HepG2 (cell line): ENCODE data around the gene EXOC6B. TPM values are rescaled to one million over a fixed set of nuclear protein-coding genes. Genes with fewer than 3 reads are reported as not detected.

ENCODE experiments used
- ATAC-seq: fragments of 200-7000 bp; cut with Tn5 transposase; 3 replicates; pipeline ENCODE4 v1.9.1; 2020; ENCODE audit warnings: mild to moderate bottlenecking, moderate library complexity
- BruUV-seq: library from RNA; stranded (reverse); fragments of 400-500 nt; replicated peaks from 2 replicates; lab custom pipeline; 2021; lab: Mats Ljungman, UMichigan
- CTCF ChIA-PET: fragments of 300-600 bp; formaldehyde crosslinking; extraction: SDS; loops from one replicate; lab custom pipeline; 2021; ENCODE audit warnings: low total read pairs, inconsistent platforms, low intra/inter-chr PET ratio; lab: Yijun Ruan, JAX
- POLR2A ChIA-PET: fragments of 350-600 bp; sonication (Branson Sonifier 250); formaldehyde crosslinking; loops from one replicate; lab custom pipeline; 2020; ENCODE audit warnings: antibody characterized with exemption, inconsistent platforms; lab: Yijun Ruan, JAX
- DNase-seq: peaks from one replicate; pipeline ENCODE4 v3.0.0-alpha.2; 2015; ENCODE audit warnings: low spot score
- FAIRE-seq: peaks from 3 replicates; lab custom pipeline; 2011; peaks lifted over from hg19 to GRCh38; lab: Jason Lieb, UNC
- H2AFZ ChIP-seq: one replicate; pipeline ENCODE4 v1.6.1; 2011; ENCODE audit warnings: low read length, inconsistent platforms
- H3K27ac ChIP-seq: fragments of 300-600 bp; 3 replicates; pipeline ENCODE4 v1.8.0; 2011; ENCODE audit warnings: mixed run types, mild to moderate bottlenecking, mixed read lengths, low read length, inconsistent platforms; ENCODE audit not compliant: insufficient read depth; ENCODE audit errors: extremely low read length
- H3K27me3 ChIP-seq, 2 experiments: fragments of 200-600 bp in 1 of 2; 2 replicates in 1 of 2; 3 replicates in 1 of 2; pipeline versions ENCODE4 v1.6.0 to v1.8.0; 2011; ENCODE audit warnings: low read length in 2 of 2, mild to moderate bottlenecking in 2 of 2, moderate library complexity in 2 of 2, inconsistent platforms in 1 of 2; ENCODE audit not compliant: insufficient read depth in 2 of 2, control insufficient read depth in 1 of 2
- H3K36me3 ChIP-seq, 2 experiments: fragments of 200-600 bp in 1 of 2; replicated peaks in 1 of 2; 2 replicates in 1 of 2; 3 replicates in 1 of 2; pipeline versions ENCODE4 v1.5.1 to v1.8.0; 2011; ENCODE audit warnings: low read length in 2 of 2, inconsistent platforms in 1 of 2; ENCODE audit not compliant: insufficient read depth in 2 of 2, control insufficient read depth in 1 of 2
- H3K4me1 ChIP-seq: 2 replicates; pipeline ENCODE4 v1.5.1; 2012; ENCODE audit warnings: low read length, inconsistent platforms; ENCODE audit not compliant: insufficient read depth
- H3K4me2 ChIP-seq: 2 replicates; pipeline ENCODE4 v1.6.0; 2011; ENCODE audit warnings: low read depth, low read length, inconsistent platforms
- H3K4me3 ChIP-seq, 3 experiments: fragments of 200-600 bp in 1 of 3; sonication (generic), shearing (Covaris generic) in 1 of 3; replicated peaks in 1 of 3; 2 replicates each; pipeline ENCODE4 v1.5.1; 2011 to 2016; ENCODE audit warnings: low read length in 3 of 3, inconsistent platforms in 2 of 3, low read depth in 2 of 3, mild to moderate bottlenecking in 2 of 3, control low read depth in 1 of 3, mixed read lengths in 1 of 3; ENCODE audit not compliant: insufficient read depth in 1 of 3
- H3K79me2 ChIP-seq: one replicate; pipeline ENCODE4 v1.6.1; 2011; ENCODE audit warnings: low read length, inconsistent platforms; ENCODE audit not compliant: insufficient read depth
- H3K9ac ChIP-seq: 2 replicates; pipeline ENCODE4 v1.6.0; 2011; ENCODE audit warnings: mild to moderate bottlenecking, low read depth, low read length, inconsistent platforms; ENCODE audit not compliant: insufficient read depth
- H3K9me3 ChIP-seq: 2 replicates; pipeline ENCODE4 v1.5.1; 2012; ENCODE audit warnings: mild to moderate bottlenecking, low read length
- H4K20me1 ChIP-seq: 2 replicates; pipeline ENCODE4 v1.6.0; 2011; ENCODE audit warnings: inconsistent platforms, mild to moderate bottlenecking, low read length, moderate library complexity; ENCODE audit not compliant: insufficient read depth
- ATF7-NPFF ChIP-seq: sonication (generic); formaldehyde crosslinking; IDR thresholded peaks from 2 replicates; pipeline ENCODE4 v1.8.1; 2023; ENCODE audit warnings: mild to moderate bottlenecking, low read depth, missing genetic modification reagents, moderate library complexity
- FOXP1 ChIP-seq, 2 experiments: fragments of 450-650 bp in 1 of 2; IDR thresholded peaks; 2 replicates each; pipeline ENCODE4 v1.6.1; 2017 to 2018; ENCODE audit warnings: antibody characterized with exemption in 1 of 2
- HOXA5 ChIP-seq: sonication (generic); formaldehyde crosslinking; IDR thresholded peaks from 2 replicates; pipeline ENCODE4 v1.4.0; 2020; ENCODE audit warnings: missing genetic modification reagents
- PRMT3 ChIP-seq: sonication (generic); formaldehyde crosslinking; IDR thresholded peaks from 2 replicates; pipeline ENCODE4 v1.8.1; 2022; ENCODE audit warnings: low read depth, mild to moderate bottlenecking, moderate library complexity, missing genetic modification reagents, borderline replicate concordance
- SOX5 ChIP-seq: IDR thresholded peaks from 2 replicates; pipeline ENCODE4 v1.6.1; 2016; ENCODE audit warnings: borderline replicate concordance
- ZFYVE20 ChIP-seq: sonication (generic); formaldehyde crosslinking; IDR thresholded peaks from 2 replicates; pipeline ENCODE4 v1.8.0; 2023; ENCODE audit warnings: low read depth, mild to moderate bottlenecking, moderate library complexity, missing genetic modification reagents, borderline replicate concordance
- ZNF720 ChIP-seq: sonication (generic); formaldehyde crosslinking; IDR thresholded peaks from 2 replicates; pipeline ENCODE4 v1.4.0; 2020; ENCODE audit warnings: missing genetic modification reagents
- WGBS: methylation state at CpG from one replicate; pipeline ENCODE4 v1.1.6; 2017; ENCODE audit warnings: low lambda C conversion rate; 5-methylcytosine and 5-hydroxymethylcytosine counted together
- in situ Hi-C: cut with HindIII; loops from 2 replicates; pipeline ENCODE4 v1.10.0; 2017; ENCODE audit warnings: low pct_unique_long_range_greater_than_20kb; ENCODE audit not compliant: extremely low pct_ligation_motif_present
- intact Hi-C: fragments of 100-400 bp; cut with micrococcal nuclease; formaldehyde crosslinking; loops from one replicate; pipeline ENCODE4 v1.10.0; 2022; ENCODE audit not compliant: unreplicated experiment
- polyA plus RNA-seq, 8 experiments: library from polyadenylated mRNA; depleted of rRNA in 3 of 8; stranded (reverse) in 7 of 8; unstranded in 1 of 8; fragments of >200 nt; fragmentation: Illumina TruSeq in 4 of 8; extraction: Trizol in 4 of 8; gene quantifications; 2 replicates each; pipeline versions ENCODE4 v1.2.1 to v1.2.3, GENCODE V29; 2011 to 2016; ENCODE audit warnings: low read depth in 4 of 8, missing spikeins in 1 of 8, mixed read lengths in 1 of 8; ENCODE audit not compliant: insufficient read depth in 1 of 8
- total RNA-seq, 5 experiments: library from RNA; depleted of rRNA; stranded (reverse); fragments of >200 nt; fragmentation: Illumina TruSeq; extraction: Trizol; gene quantifications; 2 replicates each; pipeline ENCODE4 v1.2.3, GENCODE V29; 2016; ENCODE audit warnings: low read depth in 1 of 5
- TF ChIP-seq, protein P1 (sequence below): sonication (generic); formaldehyde crosslinking; IDR thresholded peaks from 2 replicates; pipeline ENCODE4 v1.4.0; 2020; ENCODE audit warnings: missing genetic modification reagents, mild to moderate bottlenecking, borderline replicate concordance
- TF ChIP-seq, protein P2 (sequence below): sonication (generic); formaldehyde crosslinking; IDR thresholded peaks from 2 replicates; pipeline ENCODE4 v1.4.0; 2020; ENCODE audit warnings: missing genetic modification reagents
- TF ChIP-seq, protein P3 (sequence below): IDR thresholded peaks from 2 replicates; pipeline ENCODE4 v1.6.1; 2016; ENCODE audit warnings: low read depth

Gene EXOC6B
- total and polyA plus RNA-seq, 2 of the 13 experiments (the other 11 are each of a cell fraction or from before 2014, with no cell fraction given): 9.1 to 15.9 TPM

DNA sequence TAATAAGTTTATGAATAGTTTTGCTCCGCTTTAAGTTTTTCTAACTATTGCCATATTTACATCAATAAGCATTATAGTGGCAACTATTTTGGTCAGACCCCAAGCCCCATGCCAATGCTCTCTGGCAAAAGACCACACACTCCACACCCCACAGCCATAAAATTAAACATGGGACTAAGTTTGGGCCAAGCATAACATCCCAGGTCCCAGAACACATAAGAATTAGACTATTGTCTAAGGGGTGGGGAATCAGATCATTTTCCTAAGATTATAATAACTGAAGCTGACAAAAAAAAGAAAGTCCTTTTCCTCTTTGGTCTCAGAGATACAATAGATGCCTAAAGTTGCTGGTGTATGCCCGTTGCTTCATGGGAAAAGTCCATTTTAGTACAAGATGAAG lies 46.3 kb downstream of the EXOC6B start:
- in situ Hi-C loops: no loop called here
- H3K27me3 ChIP-seq: no peaks in the 10 kb centered on the region
- ChIA-PET CTCF (no interaction called here), POLR2A (no interaction called here)
- WGBS: 90% methylated on average over 2 of the region's 2 CpGs
- H3K4me1 ChIP-seq: peaks cover 28% of the 10 kb centered on the region
- ATAC-seq: no peak
- no peak for DNase-seq
- H3K4me2 ChIP-seq: no peak overlapping the region
- H3K4me3 ChIP-seq: no peak overlapping the region
- no peak overlapping the region for H2AFZ ChIP-seq
- no peak overlapping the region for H3K27ac ChIP-seq
- H3K9me3 ChIP-seq: no peaks in the 10 kb centered on the region
- H3K9ac ChIP-seq: no peak overlapping the region
- no peaks in the 10 kb centered on the region; a peak in 1 of 5 replicates for H3K36me3 ChIP-seq
- H4K20me1 ChIP-seq: no peaks in the 10 kb centered on the region
- intact Hi-C loops: no loop called here
- no peak for FAIRE-seq
- TF ChIP-seq, protein P1, sequence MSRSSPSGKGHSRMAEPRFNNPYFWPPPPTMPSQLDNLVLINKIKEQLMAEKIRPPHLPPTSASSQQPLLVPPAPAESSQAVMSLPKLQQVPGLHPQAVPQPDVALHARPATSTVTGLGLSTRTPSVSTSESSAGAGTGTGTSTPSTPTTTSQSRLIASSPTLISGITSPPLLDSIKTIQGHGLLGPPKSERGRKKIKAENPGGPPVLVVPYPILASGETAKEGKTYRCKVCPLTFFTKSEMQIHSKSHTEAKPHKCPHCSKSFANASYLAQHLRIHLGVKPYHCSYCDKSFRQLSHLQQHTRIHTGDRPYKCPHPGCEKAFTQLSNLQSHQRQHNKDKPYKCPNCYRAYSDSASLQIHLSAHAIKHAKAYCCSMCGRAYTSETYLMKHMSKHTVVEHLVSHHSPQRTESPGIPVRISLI (CRISPR knock-in tag): no peak
- TF ChIP-seq HOXA5 (CRISPR knock-in tag) (no peak), ZFYVE20 (CRISPR knock-in tag) (no peak), ZNF720 (no peak), ATF7-NPFF (CRISPR knock-in tag) (no peak)
- H3K79me2 ChIP-seq: no peaks in the 10 kb centered on the region
- no TSS peak for BruUV-seq

DNA sequence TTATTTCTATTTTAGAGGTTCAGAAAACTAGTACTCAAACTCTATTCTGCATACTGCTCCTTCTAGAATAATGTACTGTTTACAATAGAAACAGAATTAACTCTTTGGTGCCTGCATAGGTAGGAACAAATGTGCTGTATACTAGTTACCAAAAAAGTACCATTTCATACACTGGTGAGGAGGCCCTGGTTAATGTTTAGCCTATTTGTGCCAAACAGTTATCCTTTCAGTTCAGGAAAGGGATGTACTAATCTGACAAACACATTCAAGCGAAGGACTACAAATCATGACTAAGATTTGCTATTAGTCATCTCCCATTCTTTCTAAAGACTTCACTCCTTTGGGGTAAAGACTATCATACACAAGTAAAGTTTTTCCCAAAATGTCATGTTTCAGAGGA lies 47.4 kb downstream of the EXOC6B start:
- in situ Hi-C loops: no loop called here
- no peaks in the 10 kb centered on the region for H3K9me3 ChIP-seq
- no peaks in the 10 kb centered on the region; a peak in 1 of 5 replicates for H3K36me3 ChIP-seq
- no peak overlapping the region for H3K27ac ChIP-seq
- ATAC-seq (peak; percentile 80), FAIRE-seq (no peak), DNase-seq (peak; percentile 67)
- peaks cover 28% of the 10 kb centered on the region for H3K4me1 ChIP-seq
- no peaks in the 10 kb centered on the region for H3K27me3 ChIP-seq
- H3K4me2 ChIP-seq: peak overlapping the region; percentile 10
- H4K20me1 ChIP-seq: no peaks in the 10 kb centered on the region
- BruUV-seq: no TSS peak
- intact Hi-C loops: no loop called here
- WGBS: 52% methylated on average over 1 of the region's 1 CpG
- no peaks in the 10 kb centered on the region for H3K79me2 ChIP-seq
- ChIA-PET CTCF (no interaction called here), POLR2A (interaction anchor here (0.8 kb wide), 1 partner anchor 84 kb away, joined by 3 read pairs; no protein-coding TSS in a partner anchor)
- H3K4me3 ChIP-seq: no peak overlapping the region
- H2AFZ ChIP-seq: no peak overlapping the region
- no peak overlapping the region for H3K9ac ChIP-seq
- TF ChIP-seq FOXP1 (IDR thresholded peaks at IDR 0.05): no peak
- peak; percentile 41; the same call in 1 of the 2 replicates for TF ChIP-seq FOXP1 (CRISPR knock-in tag; IDR thresholded peaks at IDR 0.05)
- TF ChIP-seq, protein P2, sequence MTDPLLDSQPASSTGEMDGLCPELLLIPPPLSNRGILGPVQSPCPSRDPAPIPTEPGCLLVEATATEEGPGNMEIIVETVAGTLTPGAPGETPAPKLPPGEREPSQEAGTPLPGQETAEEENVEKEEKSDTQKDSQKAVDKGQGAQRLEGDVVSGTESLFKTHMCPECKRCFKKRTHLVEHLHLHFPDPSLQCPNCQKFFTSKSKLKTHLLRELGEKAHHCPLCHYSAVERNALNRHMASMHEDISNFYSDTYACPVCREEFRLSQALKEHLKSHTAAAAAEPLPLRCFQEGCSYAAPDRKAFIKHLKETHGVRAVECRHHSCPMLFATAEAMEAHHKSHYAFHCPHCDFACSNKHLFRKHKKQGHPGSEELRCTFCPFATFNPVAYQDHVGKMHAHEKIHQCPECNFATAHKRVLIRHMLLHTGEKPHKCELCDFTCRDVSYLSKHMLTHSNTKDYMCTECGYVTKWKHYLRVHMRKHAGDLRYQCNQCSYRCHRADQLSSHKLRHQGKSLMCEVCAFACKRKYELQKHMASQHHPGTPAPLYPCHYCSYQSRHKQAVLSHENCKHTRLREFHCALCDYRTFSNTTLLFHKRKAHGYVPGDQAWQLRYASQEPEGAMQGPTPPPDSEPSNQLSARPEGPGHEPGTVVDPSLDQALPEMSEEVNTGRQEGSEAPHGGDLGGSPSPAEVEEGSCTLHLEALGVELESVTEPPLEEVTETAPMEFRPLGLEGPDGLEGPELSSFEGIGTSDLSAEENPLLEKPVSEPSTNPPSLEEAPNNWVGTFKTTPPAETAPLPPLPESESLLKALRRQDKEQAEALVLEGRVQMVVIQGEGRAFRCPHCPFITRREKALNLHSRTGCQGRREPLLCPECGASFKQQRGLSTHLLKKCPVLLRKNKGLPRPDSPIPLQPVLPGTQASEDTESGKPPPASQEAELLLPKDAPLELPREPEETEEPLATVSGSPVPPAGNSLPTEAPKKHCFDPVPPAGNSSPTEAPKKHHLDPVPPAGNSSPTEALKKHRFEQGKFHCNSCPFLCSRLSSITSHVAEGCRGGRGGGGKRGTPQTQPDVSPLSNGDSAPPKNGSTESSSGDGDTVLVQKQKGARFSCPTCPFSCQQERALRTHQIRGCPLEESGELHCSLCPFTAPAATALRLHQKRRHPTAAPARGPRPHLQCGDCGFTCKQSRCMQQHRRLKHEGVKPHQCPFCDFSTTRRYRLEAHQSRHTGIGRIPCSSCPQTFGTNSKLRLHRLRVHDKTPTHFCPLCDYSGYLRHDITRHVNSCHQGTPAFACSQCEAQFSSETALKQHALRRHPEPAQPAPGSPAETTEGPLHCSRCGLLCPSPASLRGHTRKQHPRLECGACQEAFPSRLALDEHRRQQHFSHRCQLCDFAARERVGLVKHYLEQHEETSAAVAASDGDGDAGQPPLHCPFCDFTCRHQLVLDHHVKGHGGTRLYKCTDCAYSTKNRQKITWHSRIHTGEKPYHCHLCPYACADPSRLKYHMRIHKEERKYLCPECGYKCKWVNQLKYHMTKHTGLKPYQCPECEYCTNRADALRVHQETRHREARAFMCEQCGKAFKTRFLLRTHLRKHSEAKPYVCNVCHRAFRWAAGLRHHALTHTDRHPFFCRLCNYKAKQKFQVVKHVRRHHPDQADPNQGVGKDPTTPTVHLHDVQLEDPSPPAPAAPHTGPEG (CRISPR knock-in tag): no peak
- TF ChIP-seq, protein P3, sequence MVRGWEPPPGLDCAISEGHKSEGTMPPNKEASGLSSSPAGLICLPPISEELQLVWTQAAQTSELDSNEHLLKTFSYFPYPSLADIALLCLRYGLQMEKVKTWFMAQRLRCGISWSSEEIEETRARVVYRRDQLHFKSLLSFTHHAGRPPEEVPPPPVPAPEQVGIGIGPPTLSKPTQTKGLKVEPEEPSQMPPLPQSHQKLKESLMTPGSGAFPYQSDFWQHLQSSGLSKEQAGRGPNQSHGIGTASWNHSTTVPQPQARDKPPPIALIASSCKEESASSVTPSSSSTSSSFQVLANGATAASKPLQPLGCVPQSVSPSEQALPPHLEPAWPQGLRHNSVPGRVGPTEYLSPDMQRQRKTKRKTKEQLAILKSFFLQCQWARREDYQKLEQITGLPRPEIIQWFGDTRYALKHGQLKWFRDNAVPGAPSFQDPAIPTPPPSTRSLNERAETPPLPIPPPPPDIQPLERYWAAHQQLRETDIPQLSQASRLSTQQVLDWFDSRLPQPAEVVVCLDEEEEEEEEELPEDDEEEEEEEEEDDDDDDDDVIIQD (CRISPR knock-in tag): peak; percentile 78; the same call in 1 of the 2 replicates
- no peak for TF ChIP-seq PRMT3 (CRISPR knock-in tag)
- 0 out of 2 replicates have a peak, but pooled peaks have one; percentile 17 for TF ChIP-seq SOX5 (CRISPR knock-in tag)
